ENCODE results near the gene MOXD1. TPM values are rescaled to one million over a fixed set of nuclear protein-coding genes. Genes with fewer than 3 reads are reported as not detected.
"Not testable (repeated sequence)": the region's sequence is repeated elsewhere in the genome, so short reads cannot be mapped to it uniquely, and the experiment has no call there.

MOXD1 gene
- total RNA-seq, 1 donor from 2014 or later: 1.6 TPM

DNA sequence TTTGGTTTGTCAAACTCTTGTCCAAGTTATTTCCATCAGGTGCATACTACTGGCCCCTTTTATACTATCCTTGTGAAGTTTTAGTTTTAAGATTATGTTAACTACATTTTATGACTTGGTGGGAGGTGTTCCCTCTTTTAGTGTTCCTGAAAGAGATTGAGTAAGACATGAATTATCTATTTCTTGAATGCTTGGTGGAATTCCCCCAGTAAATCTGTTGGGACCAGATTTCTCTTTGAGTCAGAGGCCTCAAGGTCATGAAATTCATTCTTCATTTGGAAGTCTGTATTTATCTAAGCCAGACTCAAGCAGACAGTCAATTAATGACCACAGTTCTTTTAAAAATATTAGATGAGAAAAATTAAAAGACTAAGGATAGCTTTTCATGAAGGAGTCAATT lies 81.3 kb downstream of the MOXD1 start:
- H3K36me3 ChIP-seq (ENCODE audit: control insufficient read depth, insufficient read depth, low read length): no peaks in the 10 kb centered on the region
- DNase-seq (ENCODE audit: low read depth) (peak; percentile 10), FAIRE-seq (no peak)
- TF ChIP-seq, protein P1, sequence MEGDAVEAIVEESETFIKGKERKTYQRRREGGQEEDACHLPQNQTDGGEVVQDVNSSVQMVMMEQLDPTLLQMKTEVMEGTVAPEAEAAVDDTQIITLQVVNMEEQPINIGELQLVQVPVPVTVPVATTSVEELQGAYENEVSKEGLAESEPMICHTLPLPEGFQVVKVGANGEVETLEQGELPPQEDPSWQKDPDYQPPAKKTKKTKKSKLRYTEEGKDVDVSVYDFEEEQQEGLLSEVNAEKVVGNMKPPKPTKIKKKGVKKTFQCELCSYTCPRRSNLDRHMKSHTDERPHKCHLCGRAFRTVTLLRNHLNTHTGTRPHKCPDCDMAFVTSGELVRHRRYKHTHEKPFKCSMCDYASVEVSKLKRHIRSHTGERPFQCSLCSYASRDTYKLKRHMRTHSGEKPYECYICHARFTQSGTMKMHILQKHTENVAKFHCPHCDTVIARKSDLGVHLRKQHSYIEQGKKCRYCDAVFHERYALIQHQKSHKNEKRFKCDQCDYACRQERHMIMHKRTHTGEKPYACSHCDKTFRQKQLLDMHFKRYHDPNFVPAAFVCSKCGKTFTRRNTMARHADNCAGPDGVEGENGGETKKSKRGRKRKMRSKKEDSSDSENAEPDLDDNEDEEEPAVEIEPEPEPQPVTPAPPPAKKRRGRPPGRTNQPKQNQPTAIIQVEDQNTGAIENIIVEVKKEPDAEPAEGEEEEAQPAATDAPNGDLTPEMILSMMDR (IDR thresholded peaks at IDR 0.05; ENCODE audit: insufficient read depth, low read length, severe bottlenecking): no peak
- H3K4me3 ChIP-seq (ENCODE audit: low read depth, low read length): no peak overlapping the region
- H3K27me3 ChIP-seq (ENCODE audit: control insufficient read depth, insufficient read depth, low read length): no peaks in the 10 kb centered on the region

DNA sequence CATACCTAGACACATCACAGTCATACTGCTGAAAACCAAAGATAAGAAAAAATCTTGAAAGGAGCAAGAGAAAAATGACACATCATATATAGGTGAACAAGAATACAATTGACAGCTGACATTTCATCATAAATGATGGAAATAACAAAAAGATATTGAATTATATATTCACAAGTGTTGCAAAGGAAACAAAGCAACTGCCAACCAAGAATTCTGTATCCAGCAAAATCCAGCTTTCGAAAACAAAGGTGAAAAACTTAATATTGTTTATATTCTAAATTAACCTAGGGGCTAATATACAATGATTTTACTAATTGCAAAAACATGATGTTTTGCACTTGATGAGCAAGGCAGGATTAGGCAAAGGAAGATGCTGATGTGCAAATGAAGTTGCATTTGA lies 84.3 kb downstream of the MOXD1 start:
- DNase-seq (ENCODE audit: low read depth) (no peak), FAIRE-seq (no peak)
- Histone ChIP-seq H3K4me3 (ENCODE audit: low read depth, low read length) (no peak overlapping the region), H3K27me3 (ENCODE audit: control insufficient read depth, insufficient read depth, low read length) (no peaks in the 10 kb centered on the region), H3K36me3 (ENCODE audit: control insufficient read depth, insufficient read depth, low read length) (no peaks in the 10 kb centered on the region)
- TF ChIP-seq, protein P1 (IDR thresholded peaks at IDR 0.05; ENCODE audit: insufficient read depth, low read length, severe bottlenecking): no peak

DNA sequence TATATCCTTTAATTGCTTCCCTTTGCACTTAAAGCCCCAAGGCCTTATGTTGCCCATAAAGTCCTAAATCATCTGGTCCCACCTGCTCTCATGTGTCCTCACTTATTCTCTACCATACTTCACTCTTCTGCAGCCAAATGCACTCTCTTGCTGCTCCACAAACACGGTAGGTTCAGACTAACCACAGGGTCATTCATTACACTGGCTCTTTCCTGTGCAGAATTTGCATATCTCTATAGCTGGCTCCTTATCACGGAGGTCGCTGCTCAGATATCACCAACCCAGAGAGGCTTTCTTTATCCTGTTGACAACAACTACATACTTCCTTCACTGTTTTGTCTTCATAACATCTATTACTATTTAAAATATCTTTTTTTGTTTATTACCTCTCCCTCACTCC lies 86.8 kb downstream of the MOXD1 start:
- FAIRE-seq (no peak), DNase-seq (ENCODE audit: low read depth) (no peak)
- H3K27me3 ChIP-seq (ENCODE audit: control insufficient read depth, insufficient read depth, low read length): no peaks in the 10 kb centered on the region
- H3K4me3 ChIP-seq (ENCODE audit: low read depth, low read length): no peak overlapping the region
- H3K36me3 ChIP-seq (ENCODE audit: control insufficient read depth, insufficient read depth, low read length): no peaks in the 10 kb centered on the region
- TF ChIP-seq, protein P1 (IDR thresholded peaks at IDR 0.05; ENCODE audit: insufficient read depth, low read length, severe bottlenecking): no peak

DNA sequence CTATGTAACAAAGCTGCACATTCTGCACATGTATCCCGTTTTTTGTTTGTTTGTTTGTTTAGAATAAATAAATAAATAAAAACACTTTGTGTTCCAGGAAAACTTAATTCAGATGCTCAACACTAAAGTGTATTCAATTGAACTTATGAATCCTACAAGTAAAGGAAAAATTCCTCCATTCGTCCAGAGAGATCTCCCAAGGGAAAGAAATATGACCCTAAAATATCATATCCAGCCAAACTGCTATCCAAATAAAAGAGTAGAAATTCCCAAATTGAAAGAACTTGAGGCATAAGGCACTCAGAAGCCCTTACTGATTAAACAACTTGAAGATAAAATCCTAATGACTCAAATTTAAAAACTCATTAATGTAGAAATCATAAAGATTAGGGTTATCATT lies 90.4 kb downstream of the MOXD1 start:
- TF ChIP-seq, protein P1 (IDR thresholded peaks at IDR 0.05; ENCODE audit: insufficient read depth, low read length, severe bottlenecking): no peak
- FAIRE-seq (no peak), DNase-seq (ENCODE audit: low read depth) (no peak)
- Histone ChIP-seq H3K36me3 (ENCODE audit: control insufficient read depth, insufficient read depth, low read length) (no peaks in the 10 kb centered on the region), H3K4me3 (ENCODE audit: low read depth, low read length) (no peak overlapping the region), H3K27me3 (ENCODE audit: control insufficient read depth, insufficient read depth, low read length) (no peaks in the 10 kb centered on the region)

DNA sequence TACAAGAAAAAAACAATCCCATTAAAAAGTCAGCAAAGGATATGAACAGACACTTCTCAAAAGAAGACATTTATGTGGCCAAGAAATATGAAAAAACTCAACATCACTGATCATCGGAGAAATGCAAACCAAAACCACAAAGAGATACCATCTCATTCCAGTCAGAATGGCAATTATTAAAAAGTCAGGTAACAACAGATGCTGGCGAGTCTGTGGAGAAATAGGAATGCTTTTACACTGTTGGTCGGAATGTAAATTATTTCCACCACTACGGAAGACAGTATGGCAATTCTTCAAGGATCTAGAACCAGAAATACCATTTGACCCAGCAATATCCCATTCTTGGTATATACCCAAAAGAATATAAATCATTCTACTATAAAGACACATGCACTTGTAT lies 91.1 kb downstream of the MOXD1 start:
- H3K27me3 ChIP-seq (ENCODE audit: control insufficient read depth, insufficient read depth, low read length); DNase-seq (ENCODE audit: low read depth); FAIRE-seq; H3K4me3 ChIP-seq (ENCODE audit: low read depth, low read length); H3K36me3 ChIP-seq (ENCODE audit: control insufficient read depth, insufficient read depth, low read length): not testable (repeated sequence)

DNA sequence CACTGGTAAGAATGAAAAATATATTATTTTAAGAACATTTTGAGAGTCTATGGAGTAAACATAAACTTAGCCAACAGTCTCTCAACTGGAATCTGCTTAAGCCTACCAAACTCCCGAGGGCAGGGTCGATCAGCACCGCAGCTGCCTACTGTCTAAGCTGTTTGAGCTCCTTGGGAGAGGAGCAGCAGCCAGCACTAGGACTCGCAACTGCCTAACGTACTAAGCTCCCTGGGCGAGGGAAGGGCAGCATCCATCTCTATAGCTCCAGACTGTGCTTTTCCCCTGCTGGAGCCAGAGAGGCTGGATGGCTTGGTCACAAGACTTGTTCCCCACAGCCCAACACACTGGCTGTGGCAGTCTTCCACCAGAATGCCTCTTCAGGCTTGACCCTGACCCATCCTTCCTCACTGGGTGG lies 96.4 kb downstream of the MOXD1 start:
- peak; percentile 7 for FAIRE-seq
- Histone ChIP-seq H3K27me3 (ENCODE audit: control insufficient read depth, insufficient read depth, low read length) (no peaks in the 10 kb centered on the region), H3K4me3 (ENCODE audit: low read depth, low read length) (no peak overlapping the region), H3K36me3 (ENCODE audit: control insufficient read depth, insufficient read depth, low read length) (no peaks in the 10 kb centered on the region)
- DNase-seq (ENCODE audit: low read depth): no peak
- TF ChIP-seq, protein P1 (IDR thresholded peaks at IDR 0.05; ENCODE audit: insufficient read depth, low read length, severe bottlenecking): no peak

Data from bronchial epithelial cell (primary cell).